ENCODE measurements around the gene SLC47A2.
A peak's percentile ranks its signal among the peaks of the same experiment; 100 is the strongest.

The SLC47A2 gene

DNA sequence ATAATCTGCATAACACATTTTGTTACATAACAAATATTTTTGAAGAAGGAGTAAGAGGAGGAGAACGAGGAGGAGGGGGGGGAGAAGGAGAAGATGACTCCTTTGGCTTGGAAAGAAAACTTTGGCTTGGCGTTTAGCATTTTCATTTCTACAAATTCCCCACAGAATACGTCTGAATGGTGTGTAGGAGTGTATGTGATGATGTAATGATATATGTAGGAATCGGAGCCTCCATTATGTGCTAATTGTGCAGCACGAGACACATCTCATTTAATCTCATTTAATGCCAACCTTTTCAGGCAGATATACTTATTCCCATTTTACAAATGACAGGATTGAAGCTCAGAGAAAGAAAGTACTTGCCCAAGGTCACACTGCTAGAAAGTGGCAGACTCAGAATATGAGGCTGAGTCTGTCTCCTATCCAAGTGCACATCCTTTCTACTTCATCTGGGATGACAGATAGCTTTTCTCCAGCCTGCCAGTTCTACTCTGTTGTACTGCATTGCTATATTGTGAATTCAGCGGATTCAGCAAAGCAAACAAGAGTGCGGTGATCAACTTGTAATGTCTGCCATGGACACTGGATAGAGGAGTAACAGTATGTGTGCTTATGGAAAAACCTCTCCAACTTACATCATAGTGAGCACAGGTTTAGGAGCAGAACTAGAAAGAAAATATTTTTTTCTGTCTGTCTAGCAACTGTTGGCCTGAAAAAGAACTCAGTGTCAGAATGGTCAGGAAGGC, 10.4 kb upstream of the SLC47A2 start:
- DNase-seq, result no peak

DNA sequence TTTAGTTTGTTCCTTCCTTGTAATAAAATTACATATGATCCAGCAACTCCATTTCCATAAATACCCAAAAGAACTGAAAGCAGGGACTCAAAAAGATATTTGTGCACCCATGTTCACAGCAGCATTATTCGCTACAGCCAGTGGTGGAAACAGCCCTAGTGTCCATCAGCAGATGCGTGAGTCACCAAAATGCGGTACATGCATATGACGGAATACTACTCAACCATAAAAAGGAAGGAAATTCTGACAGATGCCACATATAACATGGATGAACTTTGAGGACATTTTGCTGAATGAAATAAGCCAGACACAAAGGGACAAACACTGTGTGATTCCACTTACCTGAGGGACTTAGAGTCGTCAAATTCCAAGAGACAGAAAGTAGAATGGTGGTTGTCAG, 9.1 kb upstream of the SLC47A2 start:
- no peak for DNase-seq

DNA sequence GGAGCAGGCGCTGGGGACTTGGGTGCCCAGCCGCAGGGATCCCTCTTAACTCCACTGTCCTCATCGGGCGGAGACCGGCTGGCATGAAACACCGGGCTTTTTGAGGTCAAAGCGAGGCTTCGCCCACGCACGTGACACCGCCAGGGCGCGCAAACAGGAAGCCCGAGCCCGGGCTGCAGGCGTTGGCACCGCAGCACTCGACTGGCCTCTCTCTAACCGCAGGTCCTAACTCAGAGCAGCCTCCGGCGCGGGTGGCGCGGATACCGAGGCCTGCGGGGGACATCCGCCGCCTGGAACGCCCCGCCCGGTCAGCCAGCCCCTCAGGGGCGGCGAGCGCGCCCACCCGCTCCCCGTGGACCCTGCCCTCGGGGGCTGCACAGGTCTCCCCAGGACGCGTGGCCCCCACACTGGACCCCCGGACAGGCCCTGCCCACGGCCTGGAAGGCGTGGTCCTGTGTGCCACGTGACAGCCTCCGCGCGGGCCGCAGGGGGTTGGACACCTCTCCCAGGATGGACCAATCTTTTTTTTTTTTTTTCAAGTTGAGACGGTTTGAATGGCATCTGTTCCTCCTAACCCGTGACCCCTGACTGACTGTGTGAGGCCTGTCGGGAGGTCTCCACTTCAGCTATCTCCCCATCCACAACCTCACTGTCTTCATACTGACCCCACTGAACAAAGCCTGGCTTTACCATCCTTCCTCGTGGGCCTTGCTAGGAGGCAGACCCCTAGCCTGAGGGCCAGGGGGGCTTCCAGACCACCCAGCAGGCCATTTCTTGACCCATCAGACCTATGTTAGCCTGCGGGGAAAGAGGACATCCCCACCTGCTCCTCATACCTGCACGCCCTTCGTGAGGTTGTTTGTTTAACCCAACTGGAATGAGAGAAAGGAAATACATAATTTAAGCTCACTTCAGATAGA, 8.4 kb upstream of the SLC47A2 start:
- DNase-seq, result peak; percentile 54

DNA sequence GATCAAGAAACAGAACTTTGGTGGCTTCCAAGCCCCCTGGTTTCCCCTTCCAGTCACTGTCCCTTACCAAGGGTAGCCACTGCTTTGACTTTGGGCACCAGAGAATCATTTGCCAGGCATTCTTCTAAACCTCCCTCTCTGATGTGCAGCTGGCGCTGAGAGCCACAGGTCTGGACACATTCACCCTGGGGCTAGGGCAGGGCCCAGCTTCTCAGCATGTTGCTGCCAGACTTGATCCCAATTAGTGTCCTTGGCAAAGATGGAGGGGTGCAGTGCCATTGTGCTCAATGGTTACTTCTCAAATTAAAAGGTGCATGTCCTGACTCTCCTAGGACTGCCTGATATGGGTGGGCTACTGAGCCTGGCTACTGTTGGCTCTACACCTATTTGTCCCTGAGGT, 7.6 kb upstream of the SLC47A2 start:
- DNase-seq, result no peak

DNA sequence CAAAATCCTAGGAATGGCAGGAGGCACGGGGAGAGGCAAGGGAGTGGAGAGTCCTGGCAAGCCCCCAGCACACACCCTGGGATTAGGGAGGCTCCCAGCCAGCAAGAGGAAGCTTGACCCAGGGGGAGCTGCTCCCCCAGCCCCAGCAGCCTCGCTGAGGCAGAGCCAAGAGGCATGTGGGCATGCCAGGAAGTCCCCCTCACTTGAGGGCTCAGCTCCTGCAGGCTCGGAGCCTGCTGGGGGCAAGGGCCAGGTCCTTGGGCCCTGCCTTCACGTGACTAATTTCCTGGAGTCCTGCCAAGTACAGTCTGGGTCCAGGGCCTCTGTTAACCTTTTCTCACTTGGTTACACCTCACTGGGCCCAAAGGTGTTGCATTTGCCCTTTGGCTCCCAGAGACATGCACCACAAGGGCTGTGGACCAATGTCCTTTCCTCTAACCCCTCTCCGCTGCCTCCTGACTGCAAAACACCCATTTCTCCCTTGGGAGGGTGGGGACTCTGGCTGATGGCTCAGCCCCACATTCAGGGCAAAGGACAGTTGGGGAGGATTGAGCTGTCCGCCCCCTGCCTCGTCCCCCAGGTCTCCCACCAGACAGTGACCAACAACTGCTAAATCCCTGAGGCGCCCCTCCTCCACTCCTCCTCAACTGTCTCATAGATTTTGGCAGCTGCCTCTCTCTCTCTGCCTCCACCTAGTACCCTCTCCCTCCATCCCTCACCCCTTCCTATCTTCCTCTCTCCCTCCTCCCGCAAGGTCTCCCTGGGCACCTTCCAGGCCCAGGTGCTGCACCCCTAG, 4.4 kb upstream of the SLC47A2 start:
- no peak for DNase-seq

DNA sequence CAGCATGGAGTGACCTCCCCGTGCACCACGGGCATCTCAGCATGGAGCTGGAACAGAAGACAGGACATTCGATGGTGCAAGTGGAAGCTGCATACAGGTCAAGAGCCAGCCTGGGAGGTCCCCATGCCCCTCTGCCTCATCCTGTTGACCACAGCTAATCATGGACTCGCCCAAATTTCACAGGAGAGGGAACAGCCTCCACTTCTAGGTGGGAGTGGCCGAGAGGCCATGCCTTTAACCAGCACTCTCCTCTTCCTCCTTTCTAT, 3.8 kb upstream of the SLC47A2 start:
- no peak for DNase-seq

DNA sequence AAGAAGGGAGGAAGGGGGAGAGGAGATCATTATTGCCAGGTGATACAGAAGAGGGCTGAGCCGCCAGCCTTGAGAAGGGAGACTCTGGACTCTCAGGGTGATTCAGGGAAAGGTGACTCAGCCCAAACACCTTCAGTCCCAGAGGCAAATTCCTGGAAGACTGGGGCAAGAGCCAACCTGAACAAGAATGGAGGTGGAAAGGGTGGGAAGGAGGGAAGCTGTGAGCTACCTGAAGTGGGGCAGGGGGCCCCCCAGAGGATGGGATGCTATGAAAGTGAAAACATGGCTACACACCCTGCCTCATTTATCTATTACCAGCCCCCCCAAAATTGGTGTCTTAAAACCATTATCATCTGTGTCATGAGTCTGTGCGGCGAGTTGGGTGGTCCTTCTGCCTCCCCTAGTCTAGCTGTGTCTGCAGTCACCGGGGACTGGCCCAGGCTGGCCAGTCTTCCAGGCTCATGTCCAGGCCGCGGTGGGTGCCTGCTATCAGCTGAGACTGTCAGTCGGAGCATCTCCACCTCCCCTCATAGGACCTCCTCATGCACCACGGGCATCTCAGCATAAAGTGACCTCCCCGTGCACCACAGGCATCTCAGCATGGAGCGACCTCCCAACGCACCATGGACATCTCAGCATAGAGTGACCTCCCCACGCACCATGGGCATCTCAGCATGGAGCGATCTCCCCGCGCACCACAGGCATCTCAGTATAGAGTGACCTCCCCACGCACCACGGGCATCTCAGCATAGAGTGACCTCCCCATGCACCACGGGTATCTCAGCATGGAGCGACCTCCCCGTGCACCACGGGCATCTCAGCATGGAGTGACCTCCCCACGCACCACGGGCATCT, 3.2 kb upstream of the SLC47A2 start:
- DNase-seq, result no peak

DNA sequence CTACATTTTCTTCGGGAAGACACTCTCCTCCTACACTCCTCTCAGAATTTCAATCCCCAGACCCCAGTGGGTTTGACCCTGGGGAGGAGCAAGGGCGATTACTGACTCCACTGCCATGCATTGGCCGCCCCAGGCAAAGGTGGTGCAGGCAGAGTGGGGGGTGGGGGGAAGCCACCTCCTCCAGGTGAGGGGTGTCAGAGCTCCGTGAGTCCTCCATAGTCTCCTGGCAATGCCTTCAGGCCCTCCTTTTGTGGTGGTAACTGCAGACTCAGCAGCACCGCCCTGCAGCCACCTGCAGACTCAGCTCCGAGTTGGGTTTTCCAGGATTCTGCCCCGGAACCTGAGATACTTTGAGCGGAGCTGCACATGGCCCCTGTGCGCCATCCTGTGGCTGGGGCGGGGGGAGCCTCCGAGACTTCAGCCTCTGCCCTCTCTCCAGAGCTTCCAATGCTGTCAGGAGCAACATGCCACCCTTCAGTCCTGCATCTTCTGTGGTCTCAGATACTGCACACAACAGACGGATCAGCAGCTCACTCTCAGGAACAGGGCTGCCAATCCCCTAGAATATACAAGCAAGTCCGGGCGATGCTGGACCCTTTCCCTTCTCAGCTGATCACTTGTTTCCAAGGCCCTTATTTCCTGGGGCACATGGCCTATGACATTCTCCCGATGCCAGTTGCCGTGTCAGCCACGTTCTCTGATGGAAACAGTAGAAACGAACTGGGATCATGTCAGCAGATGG, 2.4 kb upstream of the SLC47A2 start:
- DNase-seq, result no peak

DNA sequence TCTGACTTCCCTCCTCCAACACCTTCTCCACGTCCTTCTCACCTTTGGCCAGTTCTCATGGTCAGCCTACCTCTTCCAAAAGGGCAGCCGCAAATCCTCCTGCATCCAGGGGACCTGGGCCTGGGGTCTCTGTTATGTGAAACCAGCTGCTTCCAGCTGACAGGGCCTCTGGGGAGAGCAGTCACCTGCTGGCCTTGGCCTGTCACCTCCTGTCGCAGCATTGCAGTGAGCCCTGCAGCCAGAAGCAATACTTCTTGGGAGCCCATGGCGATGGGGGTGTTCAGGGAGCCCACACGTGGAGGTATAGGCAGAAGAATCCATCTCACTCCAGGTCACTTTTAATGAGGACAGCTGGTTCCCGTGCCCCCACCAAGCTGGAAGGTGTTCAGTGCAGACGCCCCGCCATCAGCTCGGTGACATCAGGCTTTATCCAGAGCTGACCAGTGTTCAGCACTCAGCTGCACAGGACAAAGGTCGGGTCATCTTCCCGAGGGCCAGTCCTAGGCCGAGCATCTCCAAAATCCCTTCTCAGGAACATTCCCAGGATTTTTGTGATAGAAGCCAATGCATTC, 1.7 kb upstream of the SLC47A2 start:
- DNase-seq, result no peak

DNA sequence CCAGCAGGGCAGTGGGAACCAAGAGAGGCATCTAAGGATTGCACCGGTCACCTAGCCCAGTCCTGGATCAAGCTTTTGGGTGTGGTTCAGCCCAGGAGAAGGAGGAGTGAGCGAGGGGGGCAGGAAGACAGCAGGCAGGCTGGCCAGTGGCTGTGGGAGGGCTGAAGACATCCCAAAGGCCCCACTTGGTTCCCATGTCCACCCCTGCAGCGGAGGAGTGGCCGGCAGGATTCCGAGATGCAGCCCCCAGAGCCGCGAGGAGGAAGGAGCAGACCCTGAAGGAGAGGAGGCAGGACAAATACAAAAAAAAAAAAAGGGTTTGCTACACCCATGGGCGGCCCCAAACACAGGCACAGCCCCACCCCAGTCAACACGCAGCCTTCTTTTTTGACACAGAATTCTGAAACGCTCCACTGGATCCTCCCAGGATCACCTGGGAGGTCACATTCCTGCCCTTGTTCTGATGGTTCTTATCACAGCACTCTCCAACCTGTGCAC, 1.1 kb upstream of the SLC47A2 start:
- no peak for DNase-seq

DNA sequence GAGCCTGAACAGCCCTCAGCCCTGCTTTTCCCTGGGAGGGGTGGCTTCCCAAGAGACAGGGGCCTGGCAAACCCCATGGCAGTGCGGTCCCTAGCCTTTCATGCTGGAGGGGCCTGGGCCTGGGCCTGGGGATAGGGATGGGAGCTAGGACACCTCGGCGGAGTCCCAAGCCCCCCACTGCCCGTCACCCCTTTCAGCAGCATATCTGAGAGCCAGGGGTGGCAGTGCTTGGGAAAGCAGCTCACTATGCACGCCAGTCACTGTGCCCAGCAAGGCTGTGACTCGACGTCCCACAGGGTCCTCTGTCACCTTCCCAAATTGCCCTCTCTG, 612 bp upstream of the SLC47A2 start:
- DNase-seq, result no peak

DNA sequence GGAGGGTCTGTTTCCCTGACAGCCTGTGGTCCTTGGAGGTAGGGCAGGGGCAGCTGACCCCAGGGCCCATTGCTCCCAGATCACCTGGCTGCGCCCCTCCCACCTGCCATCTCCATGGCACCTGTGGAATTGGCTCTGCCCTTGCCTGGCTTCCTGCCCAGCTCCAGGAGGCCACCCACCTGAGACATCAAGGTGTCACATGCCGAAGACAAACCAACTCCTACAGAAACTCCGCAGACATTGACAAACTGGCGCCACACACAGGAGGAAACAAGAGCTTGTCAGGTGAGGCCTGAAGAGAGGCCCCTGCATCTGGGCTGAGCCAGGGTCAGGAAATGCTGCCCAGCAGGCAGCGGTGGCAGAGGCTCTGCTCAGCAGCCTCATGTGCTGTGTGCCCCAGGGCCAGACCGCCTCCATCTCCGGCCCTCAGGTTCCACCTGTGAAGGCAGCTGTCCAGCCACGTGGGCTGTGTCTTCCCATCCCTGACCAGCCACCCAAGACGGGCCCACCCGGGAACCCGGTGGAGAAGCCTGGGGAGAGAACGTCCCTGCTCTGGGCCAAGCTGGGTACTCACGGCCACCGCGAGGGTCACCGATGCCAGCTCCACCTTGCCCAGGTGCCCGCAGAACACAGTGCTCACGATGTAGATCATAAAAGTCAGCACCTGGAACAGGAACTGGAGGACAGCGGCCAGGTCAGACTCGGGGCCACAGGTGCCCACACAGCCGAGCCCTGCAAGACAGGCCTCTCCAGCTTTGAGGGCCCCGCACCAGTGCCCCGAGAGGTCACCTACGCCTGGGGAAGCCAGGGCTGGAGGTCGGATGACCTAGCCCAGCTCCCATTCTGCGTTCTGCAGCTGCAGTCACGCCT, 1.6 kb downstream of the SLC47A2 start:
- DNase-seq, result no peak

DNA sequence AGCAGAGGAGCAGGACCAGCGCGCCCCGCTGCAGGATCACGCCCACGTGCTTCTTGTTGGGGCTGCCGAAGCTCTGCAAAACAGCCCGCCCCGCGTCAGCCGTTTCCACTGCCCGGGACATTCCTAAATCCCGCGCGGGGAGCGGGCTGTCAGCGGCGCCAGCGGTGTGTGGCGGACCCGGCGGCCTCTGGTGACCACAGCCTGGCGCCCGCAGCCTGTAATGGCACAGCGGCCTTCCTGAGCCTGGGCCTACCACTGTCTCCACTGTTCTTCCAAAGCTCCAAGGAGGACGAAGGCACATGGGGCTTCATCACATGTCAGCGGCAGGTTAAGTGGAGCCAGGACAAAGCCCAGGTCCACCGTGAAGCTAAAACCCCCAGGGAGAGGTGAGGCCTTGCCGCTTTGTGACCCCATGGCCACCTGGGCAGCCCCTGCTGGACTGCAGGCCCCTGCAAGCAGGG, 2.5 kb downstream of the SLC47A2 start:
- no peak for DNase-seq

DNA sequence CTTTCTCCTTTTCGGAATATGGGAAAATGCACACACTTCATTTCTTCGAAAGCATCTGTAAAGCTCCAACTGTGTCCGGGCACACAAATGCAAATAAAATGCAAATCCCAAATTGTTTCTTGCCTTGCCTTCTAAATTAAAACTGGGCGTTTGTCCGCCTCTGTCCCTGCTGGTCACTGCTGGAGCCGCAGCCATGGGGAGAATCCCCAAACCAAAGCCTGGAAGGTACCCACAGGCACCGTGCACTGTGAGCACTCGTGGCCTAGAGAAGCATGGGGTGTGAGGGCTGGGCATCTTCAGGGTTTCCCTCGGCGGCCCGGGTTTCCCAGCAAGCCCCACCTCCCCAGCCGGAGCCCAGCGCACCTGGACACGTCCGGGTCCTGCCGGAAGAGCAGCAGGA, 2.9 kb downstream of the SLC47A2 start:
- no peak for DNase-seq

DNA sequence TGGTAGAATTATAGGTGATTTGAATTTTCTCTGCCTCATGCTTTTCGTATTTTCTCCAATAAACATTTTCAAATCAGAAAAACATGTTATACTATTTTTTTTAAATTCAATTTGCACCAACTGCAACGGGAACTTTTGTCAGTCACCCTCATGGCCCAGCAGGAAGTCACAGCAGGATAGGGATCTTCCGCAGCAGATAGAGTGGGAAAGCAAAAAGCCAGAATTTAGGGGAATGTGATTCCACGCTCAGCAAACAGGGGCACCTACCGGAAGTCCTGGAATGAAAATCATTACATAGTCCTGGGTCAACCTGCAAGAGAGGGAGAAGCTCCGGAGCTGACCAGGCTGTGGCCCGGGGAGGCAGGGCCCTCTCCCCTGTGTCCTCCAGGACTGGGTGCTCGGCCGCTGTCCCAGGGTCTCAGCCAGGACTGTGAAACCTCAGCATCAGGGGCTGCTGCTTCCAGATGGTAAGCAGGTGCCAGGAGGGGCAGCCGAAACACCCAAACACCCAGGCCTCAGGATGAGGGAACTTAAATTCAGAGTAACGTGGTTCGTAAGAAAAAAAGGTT, 3.9 kb downstream of the SLC47A2 start:
- no peak for DNase-seq

DNA sequence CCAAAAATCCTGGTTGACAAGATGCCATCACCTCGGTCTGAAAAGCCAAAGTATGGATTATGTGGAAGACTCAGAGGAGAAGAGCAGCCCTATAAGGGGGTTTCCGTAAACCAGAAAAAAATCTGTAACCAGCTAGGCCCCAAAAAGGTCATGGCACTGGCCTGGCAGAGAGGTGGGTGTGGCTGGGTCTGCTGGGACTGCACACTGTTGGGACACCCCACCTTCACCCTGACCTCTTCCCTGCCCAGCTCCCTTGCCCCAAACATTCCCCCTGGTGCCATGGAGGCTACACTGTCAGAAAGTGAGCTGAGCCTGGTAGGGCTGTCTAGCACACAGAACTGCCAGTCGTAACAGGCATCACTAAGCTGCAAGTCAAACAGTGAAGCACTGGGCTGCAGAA, 6.5 kb downstream of the SLC47A2 start:
- no peak for DNase-seq

DNA sequence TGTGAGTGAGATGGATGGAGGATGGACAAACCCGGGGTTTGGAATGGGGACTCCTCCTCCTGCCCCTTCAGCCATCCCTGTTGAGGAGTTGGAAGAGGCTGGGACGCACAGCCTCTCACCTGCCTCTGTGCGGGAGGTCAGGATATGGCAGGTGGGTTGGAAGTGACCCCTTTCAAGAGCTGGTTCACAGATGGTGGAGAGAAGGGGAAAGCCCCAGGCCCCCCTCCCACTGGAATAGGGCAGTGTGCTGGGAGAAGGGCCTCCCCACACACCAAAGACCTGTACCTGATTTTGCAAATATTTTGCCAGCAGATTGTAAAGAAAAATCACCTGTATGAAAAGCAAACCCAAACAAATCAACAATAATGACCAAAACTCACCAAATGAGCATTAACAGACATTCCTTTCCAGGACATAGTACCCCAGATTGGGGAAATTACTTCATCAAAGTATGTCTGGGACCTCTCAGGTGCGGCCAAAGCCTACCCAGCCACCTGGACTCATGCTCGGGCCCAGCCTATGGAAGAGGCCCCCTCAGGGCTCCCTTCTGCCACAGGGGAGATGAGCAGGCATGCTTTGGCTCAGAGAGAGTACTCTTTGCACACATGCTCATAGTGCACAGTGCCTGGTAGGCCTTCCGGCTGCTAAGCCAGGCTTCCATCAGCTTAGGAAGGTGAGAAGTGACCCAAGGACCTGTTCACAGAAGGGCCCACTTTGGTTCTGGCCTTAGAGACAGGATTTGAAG, 7.8 kb downstream of the SLC47A2 start:
- no peak for DNase-seq

DNA sequence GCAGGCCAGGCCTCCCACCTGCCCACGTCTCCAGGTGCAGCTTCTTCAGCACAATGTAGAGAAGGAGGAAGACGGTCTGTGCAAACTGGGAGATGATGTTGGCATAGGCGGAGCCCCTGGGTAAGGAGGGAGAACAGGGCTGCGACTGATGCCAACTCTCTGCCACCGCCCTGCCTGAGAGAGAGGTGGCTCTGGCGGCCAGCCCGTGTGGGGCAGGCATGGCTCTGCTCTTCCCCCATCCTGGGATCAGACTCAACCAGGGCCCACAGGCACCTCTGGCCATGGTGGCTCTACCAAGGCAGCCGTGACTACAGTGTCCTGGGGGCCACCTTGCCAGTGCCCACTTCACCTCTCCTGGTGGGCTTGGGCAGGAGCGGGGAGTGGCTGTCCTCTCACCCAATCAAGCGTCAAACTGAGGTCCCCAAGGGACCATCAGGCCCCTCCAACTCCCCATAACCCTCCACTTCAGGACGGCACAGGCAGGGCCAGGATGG, 8.6 kb downstream of the SLC47A2 start:
- no peak for DNase-seq

Measured in CD4-positive, alpha-beta T cell treated with Interleukin-21 for 1 hour (primary cell).